IMR-90 (cell line): ENCODE measurements around the gene ZBTB24. TPM values are rescaled to one million over a fixed set of nuclear protein-coding genes. Genes with fewer than 3 reads are reported as not detected.

Experiments used
- ATAC-seq: fragments of 200-7000 bp; cut with Tn5 transposase; 2 replicates; pipeline ENCODE4 v1.9.1; 2020; ENCODE audit warnings: low read depth, mild to moderate bottlenecking, moderate library complexity
- BruUV-seq: library from RNA; stranded (reverse); fragments of 400-500 nt; replicated peaks from 2 replicates; lab custom pipeline; 2021; lab: Mats Ljungman, UMichigan
- CTCF ChIA-PET: fragments of 300-600 bp; formaldehyde crosslinking; extraction: SDS; loops from one replicate; lab custom pipeline; 2021; ENCODE audit warnings: antibody characterized with exemption; lab: Yijun Ruan, JAX
- POLR2A ChIA-PET: fragments of 300-600 bp; sonication (Branson Sonifier 250); formaldehyde crosslinking; loops from one replicate; lab custom pipeline; 2022; ENCODE audit warnings: antibody characterized with exemption; ENCODE audit not compliant: unreplicated experiment; lab: Charles Lee
- DNase-seq: peaks from one replicate; pipeline ENCODE4 v3.0.0; 2013
- H2AFZ ChIP-seq: replicated peaks from 2 replicates; pipeline ENCODE3; 2013; ENCODE audit warnings: low read length, mild to moderate bottlenecking; ENCODE audit not compliant: poor library complexity
- H2AK5ac ChIP-seq: 2 replicates; pipeline ENCODE4 v1.6.1; 2013; ENCODE audit warnings: low read depth, low read length, inconsistent platforms
- H2AK9ac ChIP-seq: replicated peaks from 2 replicates; pipeline ENCODE3; 2013; ENCODE audit warnings: mild to moderate bottlenecking, low read depth, low read length, moderate library complexity; ENCODE audit not compliant: poor library complexity
- H2BK120ac ChIP-seq: 2 replicates; pipeline ENCODE4 v1.6.1; 2013; ENCODE audit warnings: low read depth, low read length, inconsistent platforms
- H2BK15ac ChIP-seq: 3 replicates; pipeline ENCODE4 v1.6.1; 2013; ENCODE audit warnings: low read depth, low read length, inconsistent platforms
- H2BK20ac ChIP-seq: 2 replicates; pipeline ENCODE4 v1.6.1; 2013; ENCODE audit warnings: low read depth, mild to moderate bottlenecking, inconsistent platforms, low read length, moderate library complexity
- H2BK5ac ChIP-seq: 2 replicates; pipeline ENCODE4 v1.6.1; 2013; ENCODE audit warnings: mild to moderate bottlenecking, low read depth, low read length, inconsistent platforms; ENCODE audit not compliant: poor library complexity, severe bottlenecking
- H3K14ac ChIP-seq: replicated peaks from 2 replicates; pipeline ENCODE4 v1.6.1; 2013; ENCODE audit warnings: low read depth, low read length, inconsistent platforms
- H3K18ac ChIP-seq: 2 replicates; pipeline ENCODE4 v1.6.1; 2013; ENCODE audit warnings: low read depth, low read length, control low read depth
- H3K23ac ChIP-seq: 2 replicates; pipeline ENCODE4 v1.6.1; 2013; ENCODE audit warnings: low read depth, low read length, inconsistent platforms
- H3K27ac ChIP-seq: 2 replicates; pipeline ENCODE4 v1.5.1; 2013; ENCODE audit warnings: mild to moderate bottlenecking, control low read depth, low read length; ENCODE audit not compliant: insufficient read depth
- H3K27me3 ChIP-seq: 2 replicates; pipeline ENCODE4 v1.6.1; 2013; ENCODE audit warnings: low read length; ENCODE audit not compliant: control insufficient read depth, insufficient read depth
- H3K36me3 ChIP-seq: 2 replicates; pipeline ENCODE4 v1.6.1; 2013; ENCODE audit warnings: low read length, mixed read lengths; ENCODE audit not compliant: control insufficient read depth, insufficient read depth
- H3K4ac ChIP-seq: 2 replicates; pipeline ENCODE4 v1.6.1; 2013; ENCODE audit warnings: low read depth, low read length, inconsistent platforms
- H3K4me1 ChIP-seq: 2 replicates; pipeline ENCODE4 v1.6.1; 2013; ENCODE audit warnings: low read length, mixed read lengths; ENCODE audit not compliant: control insufficient read depth, insufficient read depth
- H3K4me2 ChIP-seq: 2 replicates; pipeline ENCODE4 v1.6.1; 2013; ENCODE audit warnings: low read depth, mild to moderate bottlenecking, control low read depth, low read length, moderate library complexity
- H3K4me3 ChIP-seq: 2 replicates; pipeline ENCODE4 v1.5.1; 2013; ENCODE audit warnings: low read depth, mild to moderate bottlenecking, control low read depth, low read length, moderate library complexity; ENCODE audit not compliant: insufficient read depth
- H3K56ac ChIP-seq: 2 replicates; pipeline ENCODE4 v1.6.1; 2013; ENCODE audit warnings: low read length, inconsistent platforms; ENCODE audit not compliant: insufficient read depth; ENCODE audit errors: extremely low read depth
- H3K79me1 ChIP-seq, 2 experiments: 2 replicates each; pipeline ENCODE4 v1.6.1; 2013; ENCODE audit warnings: low read length in 2 of 2, inconsistent platforms in 1 of 2, low read depth in 1 of 2
- H3K9ac ChIP-seq: 2 replicates; pipeline ENCODE4 v1.6.1; 2013; ENCODE audit warnings: low read depth, low read length, control low read depth
- H3K9me1 ChIP-seq: 2 replicates; pipeline ENCODE4 v1.6.1; 2013; ENCODE audit warnings: low read length, inconsistent platforms; ENCODE audit not compliant: insufficient read depth
- H3K9me3 ChIP-seq: 2 replicates; pipeline ENCODE4 v1.6.1; 2013; ENCODE audit warnings: low read length; ENCODE audit not compliant: control insufficient read depth, insufficient read depth
- H4K20me1 ChIP-seq: 2 replicates; pipeline ENCODE4 v1.6.1; 2013; ENCODE audit warnings: low read length, inconsistent platforms; ENCODE audit not compliant: insufficient read depth
- H4K5ac ChIP-seq: 2 replicates; pipeline ENCODE4 v1.6.1; 2013; ENCODE audit warnings: mild to moderate bottlenecking, low read depth, low read length, control low read depth
- H4K8ac ChIP-seq, 2 experiments: 2 replicates each; pipeline ENCODE4 v1.6.1; 2013; ENCODE audit warnings: low read depth in 2 of 2, low read length in 2 of 2, control low read depth in 1 of 2, inconsistent platforms in 1 of 2
- H4K91ac ChIP-seq: 2 replicates; pipeline ENCODE4 v1.6.1; 2013; ENCODE audit warnings: low read depth, low read length, inconsistent platforms; ENCODE audit not compliant: insufficient read depth
- CTCF ChIP-seq: conservative IDR thresholded peaks from 2 replicates; pipeline ENCODE4 v1.5.1; 2012; ENCODE audit warnings: mild to moderate bottlenecking, low read depth, low read length, improper control_type of control experiment
- WGBS, 2 experiments: methylation state at CpG; one replicate each; pipeline versions ENCODE4 v1.1.5 to v1.1.7; 2013; ENCODE audit warnings: missing lambda C conversion rate in 2 of 2; ENCODE audit not compliant: insufficient read length in 1 of 2; ENCODE audit errors: extremely low coverage in 2 of 2; 5-methylcytosine and 5-hydroxymethylcytosine counted together
- dilution Hi-C: fragments of 300-500 bp; cut with HindIII; formaldehyde crosslinking; loops from one replicate; pipeline ENCODE4 v1.14.3; 2018; ENCODE audit warnings: low sequenced_read_pairs; ENCODE audit not compliant: unreplicated experiment
- in situ Hi-C: fragments of 300-500 bp; cut with MboI; formaldehyde crosslinking; loops from 3 replicates; pipeline ENCODE4 v1.14.3; 2019; ENCODE audit warnings: low sequenced_read_pairs, inconsistent platforms, mixed read lengths
- intact Hi-C: fragments of 100-400 bp; cut with micrococcal nuclease; formaldehyde crosslinking; loops from 2 replicates; pipeline ENCODE4 v1.10.0; 2022
- polyA plus RNA-seq, 3 experiments: library from polyadenylated mRNA; depleted of rRNA; stranded (reverse); fragments of >200 nt; gene quantifications; 2 replicates each; pipeline ENCODE4 v1.2.3, GENCODE V29; 2012; ENCODE audit warnings: low replicate concordance in 1 of 3
- total RNA-seq: library from RNA; depleted of rRNA; stranded (reverse); fragments of >200 nt; gene quantifications from 2 replicates; pipeline ENCODE4 v1.2.3, GENCODE V29; 2012

ZBTB24 gene
- total and polyA plus RNA-seq, 2 of the 4 experiments (the other 2 are of a cell fraction), result 2.3 to 7.9 TPM

- H2AFZ ChIP-seq, result no peak overlapping the region
- BruUV-seq, result no TSS peak
- H4K8ac ChIP-seq, result no peak overlapping the region
- H2BK15ac ChIP-seq, result no peak overlapping the region
- no peak overlapping the region for H3K4ac ChIP-seq
- intact Hi-C loops, result no loop called here
- no CpG with 5 or more reads among the region's 5 CpGs for WGBS, 2 experiments
- H3K9me1 ChIP-seq, result peaks cover 6% of the 10 kb centered on the region
- ATAC-seq (no peak), DNase-seq (no peak)
- no peaks in the 10 kb centered on the region for H3K27me3 ChIP-seq
- H4K5ac ChIP-seq, result no peak overlapping the region
- no peak overlapping the region for H2BK20ac ChIP-seq
- no peak overlapping the region for H2BK120ac ChIP-seq
- ChIA-PET POLR2A (no interaction called here), CTCF (no interaction called here)
- peak overlapping the region; percentile 36; the same call in 1 of the 2 replicates for H3K4me2 ChIP-seq
- dilution Hi-C loops, result no loop called here
- no peak overlapping the region for H3K14ac ChIP-seq
- no peak overlapping the region for H2AK9ac ChIP-seq
- in situ Hi-C loops, result no loop called here
- H3K56ac ChIP-seq, result no peak overlapping the region
- H3K27ac ChIP-seq, result no peak overlapping the region
- H3K23ac ChIP-seq, result peak overlapping the region; percentile 38; the same call in 1 of the 2 replicates
- no peak overlapping the region for H3K18ac ChIP-seq
- peaks cover 45 to 60% of the 10 kb centered on the region in 2 experiments for H3K79me1 ChIP-seq
- no peak overlapping the region for H2AK5ac ChIP-seq
- TF ChIP-seq CTCF, result no peak
- H3K4me3 ChIP-seq, result no peak overlapping the region
- H4K91ac ChIP-seq, result no peak overlapping the region
- no peaks in the 10 kb centered on the region for H3K9me3 ChIP-seq
- peaks cover 21% of the 10 kb centered on the region for H3K36me3 ChIP-seq
- no peak overlapping the region for H3K9ac ChIP-seq
- peaks cover 7% of the 10 kb centered on the region for H3K4me1 ChIP-seq
- no peak overlapping the region for H2BK5ac ChIP-seq
- H4K20me1 ChIP-seq, result peaks cover 7% of the 10 kb centered on the region; the same call in 1 of the 2 replicates
Observed at GRCh38 chr6:109478841-109479624, 4.0 kb downstream of the ZBTB24 start.
